HL-60/S4 (cell line): Measurements from ENCODE around the gene HDDC2.

Experiments
- in situ Hi-C: fragments of 300-500 bp; cut with MboI; formaldehyde crosslinking; loops from 2 replicates; pipeline ENCODE4 v1.14.3; 2022; ENCODE audit warnings: low sequenced_read_pairs

HDDC2 gene

GRCh38 chr6:125245109-125245508, 56.7 kb downstream of the HDDC2 start:
- in situ Hi-C loops: no loop called here

GRCh38 chr6:125237764-125238163, 64.0 kb downstream of the HDDC2 start:
- in situ Hi-C loops: no loop called here

GRCh38 chr6:125236536-125237327, 65.0 kb downstream of the HDDC2 start:
- in situ Hi-C loops: no loop called here

- in situ Hi-C loops: no loop called here
These were observed 68.6 kb downstream of the HDDC2 start for GRCh38 chr6:125233202-125233601.

- in situ Hi-C loops: no loop called here
These were observed 69.3 kb downstream of the HDDC2 start for GRCh38 chr6:125232466-125232865.

GRCh38 chr6:125231574-125232343, 70.0 kb downstream of the HDDC2 start:
- in situ Hi-C loops: no loop called here

GRCh38 chr6:125231133-125231532, 70.6 kb downstream of the HDDC2 start:
- in situ Hi-C loops: no loop called here

GRCh38 chr6:125230674-125231073, 71.1 kb downstream of the HDDC2 start:
- in situ Hi-C loops: no loop called here

GRCh38 chr6:125228981-125229479, 72.7 kb downstream of the HDDC2 start:
- in situ Hi-C loops: no loop called here

- in situ Hi-C loops: no loop called here
These were observed 74.5 kb downstream of the HDDC2 start for GRCh38 chr6:125227244-125227643.
